ENCODE results near the gene PIP5K1A.

- TF ChIP-seq CHD2 (IDR thresholded peaks at IDR 0.05; ENCODE audit: low read length) (no peak), NRF1 (IDR thresholded peaks at IDR 0.05; ENCODE audit: low read depth, low read length) (no peak)
- TF ChIP-seq, protein P1, sequence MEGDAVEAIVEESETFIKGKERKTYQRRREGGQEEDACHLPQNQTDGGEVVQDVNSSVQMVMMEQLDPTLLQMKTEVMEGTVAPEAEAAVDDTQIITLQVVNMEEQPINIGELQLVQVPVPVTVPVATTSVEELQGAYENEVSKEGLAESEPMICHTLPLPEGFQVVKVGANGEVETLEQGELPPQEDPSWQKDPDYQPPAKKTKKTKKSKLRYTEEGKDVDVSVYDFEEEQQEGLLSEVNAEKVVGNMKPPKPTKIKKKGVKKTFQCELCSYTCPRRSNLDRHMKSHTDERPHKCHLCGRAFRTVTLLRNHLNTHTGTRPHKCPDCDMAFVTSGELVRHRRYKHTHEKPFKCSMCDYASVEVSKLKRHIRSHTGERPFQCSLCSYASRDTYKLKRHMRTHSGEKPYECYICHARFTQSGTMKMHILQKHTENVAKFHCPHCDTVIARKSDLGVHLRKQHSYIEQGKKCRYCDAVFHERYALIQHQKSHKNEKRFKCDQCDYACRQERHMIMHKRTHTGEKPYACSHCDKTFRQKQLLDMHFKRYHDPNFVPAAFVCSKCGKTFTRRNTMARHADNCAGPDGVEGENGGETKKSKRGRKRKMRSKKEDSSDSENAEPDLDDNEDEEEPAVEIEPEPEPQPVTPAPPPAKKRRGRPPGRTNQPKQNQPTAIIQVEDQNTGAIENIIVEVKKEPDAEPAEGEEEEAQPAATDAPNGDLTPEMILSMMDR (IDR thresholded peaks at IDR 0.05; ENCODE audit: control extremely low read depth in 1 of 3, insufficient read depth in 1 of 3, low read depth in 1 of 3, low read length in 3 of 3), result no peak
Measured at GRCh38 chr1:151189637-151190445, 8.5 kb upstream of the PIP5K1A start, which contains the start of gene VPS72.

Measured in H1 (cell line).